ENCODE data around the gene PDP2.

Gene PDP2

DNA sequence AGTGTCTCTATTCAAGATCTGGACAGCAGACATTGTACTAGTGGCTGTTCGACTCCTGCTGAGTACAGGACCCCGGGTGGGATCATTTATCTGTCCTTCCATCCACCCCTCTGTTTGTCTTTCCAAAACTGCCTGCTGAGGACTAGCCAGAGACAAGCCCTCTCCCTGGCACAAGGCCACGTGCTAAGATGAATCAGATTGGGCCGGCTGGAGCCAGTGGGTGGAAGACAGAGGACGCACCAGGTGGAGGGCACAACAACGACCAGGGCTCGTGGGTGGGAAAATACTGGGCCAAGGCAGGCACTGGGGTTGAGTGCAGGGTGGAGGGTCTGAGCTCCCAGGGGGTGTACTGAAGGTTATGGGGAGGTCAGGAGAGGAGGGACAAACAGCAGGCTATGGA lies 37.5 kb upstream of the PDP2 start:
- no peak overlapping the region for H3K4me3 ChIP-seq (replicated peaks; ENCODE audit: low read depth, low read length)
- DNase-seq (ENCODE audit: low read depth) = no peak
- TF ChIP-seq, protein P1, sequence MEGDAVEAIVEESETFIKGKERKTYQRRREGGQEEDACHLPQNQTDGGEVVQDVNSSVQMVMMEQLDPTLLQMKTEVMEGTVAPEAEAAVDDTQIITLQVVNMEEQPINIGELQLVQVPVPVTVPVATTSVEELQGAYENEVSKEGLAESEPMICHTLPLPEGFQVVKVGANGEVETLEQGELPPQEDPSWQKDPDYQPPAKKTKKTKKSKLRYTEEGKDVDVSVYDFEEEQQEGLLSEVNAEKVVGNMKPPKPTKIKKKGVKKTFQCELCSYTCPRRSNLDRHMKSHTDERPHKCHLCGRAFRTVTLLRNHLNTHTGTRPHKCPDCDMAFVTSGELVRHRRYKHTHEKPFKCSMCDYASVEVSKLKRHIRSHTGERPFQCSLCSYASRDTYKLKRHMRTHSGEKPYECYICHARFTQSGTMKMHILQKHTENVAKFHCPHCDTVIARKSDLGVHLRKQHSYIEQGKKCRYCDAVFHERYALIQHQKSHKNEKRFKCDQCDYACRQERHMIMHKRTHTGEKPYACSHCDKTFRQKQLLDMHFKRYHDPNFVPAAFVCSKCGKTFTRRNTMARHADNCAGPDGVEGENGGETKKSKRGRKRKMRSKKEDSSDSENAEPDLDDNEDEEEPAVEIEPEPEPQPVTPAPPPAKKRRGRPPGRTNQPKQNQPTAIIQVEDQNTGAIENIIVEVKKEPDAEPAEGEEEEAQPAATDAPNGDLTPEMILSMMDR (IDR thresholded peaks at IDR 0.05; ENCODE audit: low read length, missing control alignments) = no peak

DNA sequence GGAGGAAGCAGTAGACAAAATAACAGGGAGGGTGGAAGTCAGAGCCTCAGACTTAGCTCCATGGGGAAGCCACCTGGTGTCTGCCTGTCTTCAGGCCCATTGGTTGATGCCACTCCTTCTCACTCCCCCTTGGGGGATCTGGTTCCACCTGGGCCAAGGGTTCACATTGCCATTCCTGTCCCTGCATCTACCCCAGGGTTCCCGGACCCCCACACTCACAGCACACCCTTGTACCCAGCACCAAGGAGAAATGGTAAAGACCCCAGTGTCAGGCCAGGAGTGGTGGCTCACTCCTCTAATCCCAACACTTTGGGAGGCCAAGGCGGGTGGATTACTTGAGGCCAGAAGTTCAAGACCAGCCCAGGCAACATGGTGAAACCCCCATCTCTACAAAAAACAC lies 37.1 kb upstream of the PDP2 start:
- no peak overlapping the region for H3K4me3 ChIP-seq (replicated peaks; ENCODE audit: low read depth, low read length)
- DNase-seq (ENCODE audit: low read depth) = no peak
- TF ChIP-seq, protein P1 (IDR thresholded peaks at IDR 0.05; ENCODE audit: low read length, missing control alignments) = no peak

DNA sequence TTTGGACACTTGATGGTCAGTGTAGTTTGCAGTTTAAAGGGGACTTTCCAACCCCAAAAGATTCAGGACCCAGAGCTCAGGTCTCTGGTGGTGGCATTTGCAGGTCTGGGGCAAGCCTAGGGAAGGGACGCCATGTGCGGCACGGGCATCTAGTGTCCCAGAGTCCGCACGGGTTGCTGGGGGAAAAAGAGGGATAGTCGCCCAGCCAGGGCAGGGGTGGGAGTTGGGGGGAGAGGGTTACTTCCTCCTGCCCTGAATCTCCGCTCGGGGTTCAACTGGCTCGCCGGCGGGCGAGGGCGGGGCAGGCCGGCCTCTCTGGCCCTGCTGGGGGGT lies 36.3 kb upstream of the PDP2 start:
- TF ChIP-seq, protein P1 (IDR thresholded peaks at IDR 0.05; ENCODE audit: low read length, missing control alignments) = no peak
- no peak for DNase-seq (ENCODE audit: low read depth)
- H3K4me3 ChIP-seq (replicated peaks; ENCODE audit: low read depth, low read length) = no peak overlapping the region

DNA sequence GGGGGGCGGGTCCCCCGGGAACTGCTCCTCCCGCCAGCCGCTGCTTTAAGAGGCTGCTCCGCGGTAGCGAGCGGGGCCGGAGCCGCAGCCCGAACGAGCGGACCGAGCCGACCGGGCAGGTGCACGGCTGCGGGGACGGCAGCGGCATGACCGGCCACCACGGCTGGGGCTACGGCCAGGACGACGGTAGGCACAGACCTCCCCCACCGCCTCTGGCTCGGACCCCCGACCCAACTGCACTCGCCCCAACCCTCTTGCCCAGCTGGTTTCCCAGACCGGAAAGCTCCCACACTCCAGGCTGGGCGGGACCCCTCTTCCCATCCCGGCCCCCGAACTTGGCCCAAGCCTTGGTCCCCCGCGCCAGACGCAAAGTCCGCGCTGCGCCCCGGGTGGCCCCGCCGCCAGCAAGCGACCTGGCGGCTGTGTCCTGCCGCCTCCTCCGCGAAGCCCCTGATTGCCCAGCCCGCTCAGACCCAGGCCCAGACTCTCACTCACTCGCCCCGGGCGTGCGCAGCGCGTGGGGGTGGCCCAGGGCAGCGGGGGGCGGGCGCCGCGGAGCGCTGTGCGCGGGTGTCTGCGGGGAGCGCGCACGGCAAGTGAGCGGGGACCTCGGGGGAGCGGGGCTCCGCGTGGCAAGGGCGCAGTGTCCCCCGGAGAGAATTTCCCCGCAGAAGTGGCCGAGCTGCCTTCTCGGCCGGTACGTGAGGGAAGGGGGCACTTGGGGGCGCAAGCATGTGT lies 35.8 kb upstream of the PDP2 start, which contains the start of gene CA7:
CA7 (plus strand) TSS at position 73 of the 738 bp plus-strand sequence; CDS start at position 147, 74 bp downstream.
- no peak for DNase-seq (ENCODE audit: low read depth)
- peak within 1 kb of the TSS; percentile 29 for H3K4me3 ChIP-seq (replicated peaks; ENCODE audit: low read depth, low read length)

DNA sequence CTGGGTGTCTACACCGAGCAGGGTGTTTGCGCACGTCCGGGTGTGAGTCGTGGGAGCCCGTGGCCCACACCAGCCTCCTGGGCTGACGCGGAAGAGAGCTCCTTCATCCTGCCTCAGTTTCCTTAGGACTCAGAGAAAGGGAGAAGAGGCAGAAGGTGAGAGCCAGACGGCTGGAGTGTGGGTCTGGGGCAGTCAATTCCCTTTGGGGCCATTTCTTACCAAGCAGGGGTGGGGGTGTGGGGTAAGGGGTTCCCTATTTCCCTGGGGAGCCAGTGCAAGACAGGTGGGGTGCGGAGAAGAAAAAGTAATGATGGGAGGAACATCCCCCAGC lies 35.3 kb upstream of the PDP2 start:
- H3K4me3 ChIP-seq (replicated peaks; ENCODE audit: low read depth, low read length) = peak overlapping the region; percentile 29
- TF ChIP-seq, protein P1 (IDR thresholded peaks at IDR 0.05; ENCODE audit: low read length, missing control alignments) = no peak
- no peak for DNase-seq (ENCODE audit: low read depth)

More for the DNA sequence above, 35.8 kb upstream of the PDP2 start, which contains the start of gene CA7:
- TF ChIP-seq, protein P1 (IDR thresholded peaks at IDR 0.05; ENCODE audit: low read length, missing control alignments) = no peak

DNA sequence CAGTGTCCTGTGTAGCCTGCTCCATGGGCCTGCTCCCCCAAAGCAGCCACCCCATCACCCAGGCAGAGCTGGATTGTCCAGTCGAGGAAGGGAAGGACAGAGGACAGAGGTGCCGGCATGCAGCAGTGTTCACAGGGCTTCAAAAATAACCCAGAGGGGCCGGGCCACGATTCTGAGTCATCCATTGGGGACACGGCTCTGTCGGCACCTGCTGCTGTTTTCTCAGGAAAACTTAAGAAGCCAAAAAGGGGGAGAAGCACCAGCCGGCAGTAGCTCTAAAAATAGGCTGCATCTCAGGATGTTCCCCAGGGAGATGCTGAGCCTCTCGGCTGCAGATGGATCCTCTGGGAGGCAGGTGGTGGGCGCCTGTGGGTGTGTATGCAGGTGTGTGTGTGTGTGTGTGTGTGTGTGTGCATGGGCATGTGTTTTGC lies 34.5 kb upstream of the PDP2 start:
- TF ChIP-seq, protein P1 (IDR thresholded peaks at IDR 0.05; ENCODE audit: low read length, missing control alignments) = no peak
- no peak for DNase-seq (ENCODE audit: low read depth)
- H3K4me3 ChIP-seq (replicated peaks; ENCODE audit: low read depth, low read length) = no peak overlapping the region

DNA sequence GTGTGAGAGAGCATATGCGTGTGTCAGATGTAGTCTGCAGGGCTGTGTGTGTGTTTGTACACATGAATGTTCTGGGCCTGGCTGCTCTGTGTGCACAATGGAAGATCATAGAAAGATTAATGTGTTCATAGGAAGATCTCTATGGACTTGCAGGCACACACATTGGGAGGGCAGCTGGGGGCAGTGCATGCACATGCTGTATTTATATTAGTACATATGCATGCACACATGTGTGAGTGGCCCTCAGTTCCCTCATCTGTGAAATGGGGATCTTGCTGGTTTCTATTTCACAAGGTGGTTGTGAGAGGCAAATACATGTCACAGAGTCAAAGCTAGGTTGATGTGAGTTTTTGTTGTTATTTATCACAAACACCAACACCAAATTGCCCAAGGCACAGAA lies 34.0 kb upstream of the PDP2 start:
- no peak overlapping the region for H3K4me3 ChIP-seq (replicated peaks; ENCODE audit: low read depth, low read length)
- TF ChIP-seq, protein P1 (IDR thresholded peaks at IDR 0.05; ENCODE audit: low read length, missing control alignments) = no peak
- DNase-seq (ENCODE audit: low read depth) = no peak
